Peyer's patch (tissue), 4 donors: ENCODE measurements around the gene SH3PXD2B. TPM values are rescaled to one million over a fixed set of nuclear protein-coding genes. Genes with fewer than 3 reads are reported as not detected.

ENCODE experiments used
- DNase-seq, 3 donors: peaks; one replicate each; pipeline ENCODE4 v3.0.0-alpha.2; 2017 to 2019
- H3K27ac ChIP-seq, 4 donors: fragments of 200-600 bp; sonication (generic); one replicate each; pipeline ENCODE4 v1.5.1; 2016 to 2019
- H3K27me3 ChIP-seq, 2 donors: fragments of 200-600 bp; sonication (generic); one replicate each; pipeline ENCODE4 v1.5.1; 2019
- H3K36me3 ChIP-seq, 3 donors: fragments of 200-600 bp; sonication (generic); one replicate each; pipeline ENCODE4 v1.5.1; 2016 to 2019
- H3K4me1 ChIP-seq, 4 donors: fragments of 200-600 bp; sonication (generic); one replicate each; pipeline ENCODE4 v1.5.1; 2016 to 2019
- H3K4me3 ChIP-seq, 4 donors: fragments of 200-600 bp; sonication (generic); 1 replicate in 3 of 4; 2 replicates in 1 of 4; pipeline ENCODE4 v1.5.1; 2016 to 2019; ENCODE audit warnings: mild to moderate bottlenecking in 1 of 4
- H3K9me3 ChIP-seq, 4 donors: fragments of 200-600 bp; sonication (generic); one replicate each; pipeline ENCODE4 v1.5.1; 2016 to 2019; ENCODE audit warnings: mild to moderate bottlenecking in 1 of 4
- POLR2A ChIP-seq, 2 donors: fragments of 450-650 bp; IDR thresholded peaks; one replicate each; pipeline ENCODE4 v1.5.1; 2017; ENCODE audit warnings: antibody characterized with exemption in 2 of 2, mild to moderate bottlenecking in 2 of 2, moderate library complexity in 2 of 2
- total RNA-seq, 4 donors: library from RNA; depleted of rRNA; stranded (reverse); fragments of >200 nt; gene quantifications; one replicate each; pipeline ENCODE4 v1.1.0, GENCODE V29; 2016
- TF ChIP-seq, protein P1 (sequence below), 6 experiments: fragments of 450-650 bp in 4 of 6; fragments of 200-600 bp in 2 of 6; sonication (generic) in 1 of 6; IDR thresholded peaks; one replicate each; pipeline ENCODE4 v1.5.1; 2017 to 2019; ENCODE audit warnings: antibody characterized with exemption in 6 of 6, mild to moderate bottlenecking in 3 of 6, moderate library complexity in 1 of 6

The SH3PXD2B gene
- total RNA-seq, 4 donors from 2014 or later = 5.8 to 26.4 (median 11.7) TPM

DNA sequence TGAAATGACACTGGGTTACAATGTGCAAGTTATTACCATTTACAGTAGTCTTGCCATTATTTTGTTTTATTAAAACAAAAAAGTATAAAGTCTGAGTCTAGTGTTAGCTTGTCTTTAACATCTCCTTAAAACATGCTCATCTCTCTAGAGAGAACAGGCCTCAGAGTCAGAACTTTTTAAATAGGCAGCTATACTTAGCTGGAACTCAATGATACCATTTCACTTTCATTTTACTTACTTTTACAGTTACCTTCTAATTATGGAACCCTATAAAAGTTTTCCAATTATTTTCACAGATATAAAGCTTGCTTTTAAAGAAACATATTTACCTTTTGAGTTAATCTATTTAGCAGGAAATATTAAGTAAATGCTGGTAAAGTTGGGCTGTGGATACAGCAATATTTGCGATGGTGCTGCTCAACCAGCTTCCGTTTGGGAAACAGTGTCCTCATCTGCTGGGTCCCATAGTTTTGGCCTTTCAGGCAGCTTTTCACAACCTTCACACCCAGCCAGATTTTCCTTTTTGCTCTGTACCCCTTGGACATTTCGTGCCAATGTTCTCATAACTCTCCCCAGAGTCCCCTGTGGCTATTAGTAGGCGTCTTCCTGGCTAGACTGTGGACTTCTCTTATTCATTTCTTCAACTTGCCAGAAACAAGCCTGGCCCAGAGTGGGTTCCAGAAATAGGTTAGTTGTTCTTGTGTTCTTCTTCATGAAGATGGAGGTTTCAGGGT lies 134.4 kb downstream of the SH3PXD2B start:
- Histone ChIP-seq H3K27ac (no peak overlapping the region), H3K4me1 (no peaks in the 10 kb centered on the region), H3K9me3 (no peaks in the 10 kb centered on the region), H3K27me3 (no peaks in the 10 kb centered on the region), H3K4me3 (no peak overlapping the region), H3K36me3 (no peaks in the 10 kb centered on the region)
- DNase-seq = no peak
- TF ChIP-seq, protein P1, sequence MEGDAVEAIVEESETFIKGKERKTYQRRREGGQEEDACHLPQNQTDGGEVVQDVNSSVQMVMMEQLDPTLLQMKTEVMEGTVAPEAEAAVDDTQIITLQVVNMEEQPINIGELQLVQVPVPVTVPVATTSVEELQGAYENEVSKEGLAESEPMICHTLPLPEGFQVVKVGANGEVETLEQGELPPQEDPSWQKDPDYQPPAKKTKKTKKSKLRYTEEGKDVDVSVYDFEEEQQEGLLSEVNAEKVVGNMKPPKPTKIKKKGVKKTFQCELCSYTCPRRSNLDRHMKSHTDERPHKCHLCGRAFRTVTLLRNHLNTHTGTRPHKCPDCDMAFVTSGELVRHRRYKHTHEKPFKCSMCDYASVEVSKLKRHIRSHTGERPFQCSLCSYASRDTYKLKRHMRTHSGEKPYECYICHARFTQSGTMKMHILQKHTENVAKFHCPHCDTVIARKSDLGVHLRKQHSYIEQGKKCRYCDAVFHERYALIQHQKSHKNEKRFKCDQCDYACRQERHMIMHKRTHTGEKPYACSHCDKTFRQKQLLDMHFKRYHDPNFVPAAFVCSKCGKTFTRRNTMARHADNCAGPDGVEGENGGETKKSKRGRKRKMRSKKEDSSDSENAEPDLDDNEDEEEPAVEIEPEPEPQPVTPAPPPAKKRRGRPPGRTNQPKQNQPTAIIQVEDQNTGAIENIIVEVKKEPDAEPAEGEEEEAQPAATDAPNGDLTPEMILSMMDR (IDR thresholded peaks at IDR 0.05) = no peak
- no peak for TF ChIP-seq POLR2A (IDR thresholded peaks at IDR 0.05)

DNA sequence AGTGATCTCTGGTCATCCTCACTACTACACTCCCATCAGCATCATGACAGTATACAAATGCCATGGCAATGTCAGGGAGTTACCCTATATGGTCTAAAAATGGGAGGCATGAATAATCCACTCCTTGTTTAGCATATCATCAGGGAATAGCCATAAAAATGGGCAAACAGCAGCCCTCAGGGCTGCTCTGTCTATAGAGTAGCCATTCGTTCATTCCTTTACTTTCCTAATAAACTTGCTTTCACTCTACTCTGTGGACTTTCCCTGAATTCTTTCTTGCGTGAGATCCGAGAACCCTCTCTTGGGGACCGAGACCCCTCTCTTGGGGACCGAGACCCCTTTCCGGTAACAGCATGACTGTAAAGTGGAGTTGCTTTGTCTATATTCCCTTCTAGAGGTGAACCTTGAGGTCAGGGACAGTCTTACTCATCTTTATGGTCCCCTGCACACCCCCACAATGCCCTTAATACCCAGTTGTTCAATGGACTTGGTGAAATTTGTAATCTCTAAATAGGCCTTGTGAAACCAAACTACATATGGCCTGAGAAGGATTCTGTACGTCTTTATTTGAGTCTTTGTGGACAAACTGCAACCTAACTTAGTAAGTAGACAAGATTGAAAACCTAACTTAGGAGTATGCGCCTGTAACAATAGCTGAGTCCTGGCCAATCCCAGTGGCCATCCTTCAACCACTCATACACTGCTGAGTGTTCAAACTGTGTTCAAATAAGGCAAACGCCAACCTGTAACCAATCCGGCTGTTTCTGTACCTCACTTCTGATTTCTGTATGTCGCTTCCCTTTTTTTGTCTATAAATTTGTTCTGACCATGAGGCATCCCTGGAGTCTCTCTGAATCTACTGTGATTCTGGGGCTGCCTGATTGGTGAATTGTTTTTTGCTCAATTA lies 138.5 kb downstream of the SH3PXD2B start:
- Histone ChIP-seq H3K27me3 (no peaks in the 10 kb centered on the region), H3K9me3 (no peaks in the 10 kb centered on the region), H3K4me1 (no peaks in the 10 kb centered on the region), H3K36me3 (no peaks in the 10 kb centered on the region), H3K27ac (no peak overlapping the region), H3K4me3 (no peak overlapping the region)
- no peak for DNase-seq
- TF ChIP-seq, protein P1 (IDR thresholded peaks at IDR 0.05) = no peak
- no peak for TF ChIP-seq POLR2A (IDR thresholded peaks at IDR 0.05)

DNA sequence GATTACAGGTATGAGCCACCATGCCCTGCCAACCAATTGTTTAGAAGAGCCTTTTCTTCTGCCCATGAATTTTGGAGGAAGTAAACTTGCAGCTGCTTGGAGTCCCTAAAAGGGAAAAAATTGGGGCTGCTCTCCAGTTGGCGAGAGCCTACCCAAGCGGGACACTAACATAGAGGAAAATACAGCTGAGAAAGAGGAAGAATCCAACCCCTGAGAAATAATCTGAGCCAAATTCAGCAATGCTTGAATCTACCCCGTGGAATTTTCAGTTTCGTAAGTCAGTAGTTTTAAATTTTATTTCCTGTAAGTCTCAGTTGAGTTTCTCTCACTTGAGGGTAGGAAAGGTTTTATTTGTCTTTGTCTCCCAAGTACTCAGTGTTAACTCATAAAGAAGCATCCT lies 140.4 kb downstream of the SH3PXD2B start:
- no peak overlapping the region for H3K27ac ChIP-seq
- no peaks in the 10 kb centered on the region for H3K36me3 ChIP-seq
- TF ChIP-seq POLR2A (IDR thresholded peaks at IDR 0.05) = no peak
- TF ChIP-seq, protein P1 (IDR thresholded peaks at IDR 0.05) = no peak
- DNase-seq = no peak
- H3K9me3 ChIP-seq = no peaks in the 10 kb centered on the region
- H3K4me1 ChIP-seq = no peaks in the 10 kb centered on the region
- H3K27me3 ChIP-seq = no peaks in the 10 kb centered on the region
- H3K4me3 ChIP-seq = no peak overlapping the region

DNA sequence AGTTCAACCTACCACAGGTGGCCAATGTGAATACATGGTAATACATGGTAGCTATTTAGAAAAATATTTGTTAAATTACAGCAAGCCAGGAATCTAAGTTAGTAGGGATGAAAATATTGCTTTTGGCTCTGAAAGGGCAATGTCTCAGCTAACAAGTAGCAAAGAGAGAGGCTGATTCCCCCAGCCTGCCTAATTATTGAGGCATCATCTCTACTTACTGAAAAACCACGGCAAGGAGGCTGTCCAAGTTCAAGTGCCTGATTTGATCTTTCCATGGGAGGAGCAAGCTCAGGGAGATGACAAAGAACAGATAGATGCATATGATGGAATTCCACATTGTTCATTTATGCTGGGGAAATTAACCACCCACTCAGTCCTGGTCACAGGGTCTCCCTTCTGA lies 142.0 kb downstream of the SH3PXD2B start:
- no peak overlapping the region for H3K27ac ChIP-seq
- no peaks in the 10 kb centered on the region for H3K4me1 ChIP-seq
- H3K9me3 ChIP-seq = no peaks in the 10 kb centered on the region
- H3K4me3 ChIP-seq = no peak overlapping the region
- TF ChIP-seq POLR2A (IDR thresholded peaks at IDR 0.05) = no peak
- TF ChIP-seq, protein P1 (IDR thresholded peaks at IDR 0.05) = no peak
- H3K36me3 ChIP-seq = no peaks in the 10 kb centered on the region
- no peak for DNase-seq
- H3K27me3 ChIP-seq = no peaks in the 10 kb centered on the region

DNA sequence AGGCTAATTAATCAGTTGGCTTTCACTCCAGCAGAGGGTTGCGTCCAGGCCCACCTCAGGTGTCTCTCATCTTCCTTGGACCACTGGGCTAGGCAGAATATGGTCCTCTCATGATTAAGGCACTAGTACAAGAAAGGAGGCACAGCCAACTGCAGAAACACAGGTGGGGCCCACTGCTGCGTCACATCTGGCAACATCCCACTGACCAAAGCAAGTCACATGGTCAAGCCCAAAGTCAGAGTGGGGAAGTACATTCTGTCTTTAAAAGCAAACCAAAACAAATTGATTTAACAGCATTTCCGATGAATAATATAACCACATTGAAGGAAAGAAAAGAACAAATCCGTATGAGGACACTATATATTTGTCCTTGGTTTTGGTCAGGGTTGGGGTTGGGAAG lies 142.7 kb downstream of the SH3PXD2B start:
- Histone ChIP-seq H3K9me3 (no peaks in the 10 kb centered on the region), H3K27me3 (no peaks in the 10 kb centered on the region), H3K36me3 (no peaks in the 10 kb centered on the region), H3K4me1 (no peaks in the 10 kb centered on the region), H3K27ac (no peak overlapping the region), H3K4me3 (no peak overlapping the region)
- TF ChIP-seq POLR2A (IDR thresholded peaks at IDR 0.05) = no peak
- TF ChIP-seq, protein P1 (IDR thresholded peaks at IDR 0.05) = no peak
- DNase-seq = no peak
